SU-DHL-6 (cell line): ENCODE data around the gene PRCC.

Source experiments
- CTCF ChIP-seq: fragments of 200-600 bp; sonication (generic); IDR thresholded peaks from one replicate; pipeline ENCODE4 v1.5.1; 2017; ENCODE audit warnings: antibody characterized with exemption, mild to moderate bottlenecking, low read length, moderate library complexity; ENCODE audit not compliant: insufficient read depth, poor library complexity, severe bottlenecking
- EZH2phosphoT487 ChIP-seq: fragments of 200-600 bp; sonication (generic), shearing (Covaris generic); conservative IDR thresholded peaks from 2 replicates; pipeline ENCODE4 v1.6.1; 2018; ENCODE audit warnings: mild to moderate bottlenecking, antibody characterized with exemption, low read length, moderate library complexity, mixed read lengths

GRCh38 chr1:156832434-156832833 is 65.1 kb downstream of the PRCC start:
- TF ChIP-seq EZH2phosphoT487 (no peak), CTCF (no peak)
